K562 (cell line): ENCODE measurements around the gene FREM3.

Experiments used
- ATF6 ChIP-seq: sonication (generic); formaldehyde crosslinking; IDR thresholded peaks from 2 replicates; pipeline ENCODE4 v1.4.0; 2020; ENCODE audit warnings: mild to moderate bottlenecking, missing genetic modification reagents
- CEBPB ChIP-seq: fragments of 450-650 bp; IDR thresholded peaks from 2 replicates; pipeline ENCODE4 v1.6.1; 2016; ENCODE audit warnings: missing genetic modification characterization, missing compliant biosample characterization
- CTCF ChIP-seq, 3 experiments: IDR thresholded peaks in 2 of 3; conservative IDR thresholded peaks in 1 of 3; 2 replicates each; pipeline ENCODE4 v1.5.1; 2011 to 2012; ENCODE audit warnings: low read length in 3 of 3, mild to moderate bottlenecking in 3 of 3, control low read depth in 2 of 3, improper control_type of control experiment in 1 of 3, inconsistent platforms in 1 of 3, low read depth in 1 of 3, mixed read lengths in 1 of 3, moderate library complexity in 1 of 3; ENCODE audit not compliant: insufficient read depth in 2 of 3
- EHMT2 ChIP-seq: fragments of 450-650 bp; IDR thresholded peaks from 2 replicates; pipeline ENCODE4 v1.6.1; 2018; ENCODE audit warnings: antibody characterized with exemption
- EZH2 ChIP-seq: IDR thresholded peaks from 2 replicates; pipeline ENCODE4 v1.6.1; 2012; ENCODE audit warnings: low read depth, mild to moderate bottlenecking, inconsistent platforms, low read length, borderline replicate concordance
- JUN ChIP-seq, 2 experiments: sonication (generic) in 1 of 2; formaldehyde crosslinking in 1 of 2; IDR thresholded peaks; 2 replicates each; pipeline versions ENCODE4 v1.6.1 to v1.8.0; 2012 to 2022; ENCODE audit warnings: borderline replicate concordance in 2 of 2, mild to moderate bottlenecking in 2 of 2, improper control_type of control experiment in 1 of 2, low read depth in 1 of 2, low read length in 1 of 2, missing genetic modification reagents in 1 of 2
- MECOM ChIP-seq: fragments of 250-450 bp; sonication (Bioruptor Pico); IDR thresholded peaks from 2 replicates; pipeline ENCODE4 v1.8.0; 2022; ENCODE audit warnings: inconsistent platforms
- PHF21A ChIP-seq: fragments of 450-650 bp; IDR thresholded peaks from 2 replicates; pipeline ENCODE4 v1.6.1; 2017; ENCODE audit warnings: low read depth, borderline replicate concordance
- POLR2A ChIP-seq: fragments of 450-650 bp; conservative IDR thresholded peaks from 2 replicates; pipeline ENCODE4 v1.6.1; 2016
- SIN3A ChIP-seq, 2 experiments: fragments of 150-350 bp in 1 of 2; IDR thresholded peaks; 2 replicates each; pipeline ENCODE4 v1.6.1; 2011 to 2016; ENCODE audit warnings: borderline replicate concordance in 2 of 2, low read depth in 2 of 2, low read length in 2 of 2, mild to moderate bottlenecking in 2 of 2, moderate library complexity in 2 of 2; ENCODE audit not compliant: control insufficient read depth in 1 of 2
- SMAD3 ChIP-seq: fragments of 450-650 bp; formaldehyde crosslinking; conservative IDR thresholded peaks from 2 replicates; pipeline ENCODE4 v1.4.0; 2020; ENCODE audit warnings: mild to moderate bottlenecking
- SRF ChIP-seq, 2 experiments: fragments of 250-450, 450-650 bp in 1 of 2; sonication (Bioruptor Pico) in 1 of 2; sonication (generic) in 1 of 2; formaldehyde crosslinking; IDR thresholded peaks; 2 replicates each; pipeline versions ENCODE4 v1.5.0 to v1.5.1; 2020 to 2022; ENCODE audit warnings: mild to moderate bottlenecking in 1 of 2, missing genetic modification reagents in 1 of 2
- TF ChIP-seq, protein P1 (sequence below): sonication (generic); formaldehyde crosslinking; IDR thresholded peaks from 2 replicates; pipeline ENCODE4 v1.8.0; 2022; ENCODE audit warnings: missing genetic modification reagents, mild to moderate bottlenecking, moderate library complexity, borderline replicate concordance
- TF ChIP-seq, protein P2 (sequence below): sonication (generic); formaldehyde crosslinking; IDR thresholded peaks from 2 replicates; pipeline ENCODE4 v1.8.1; 2022; ENCODE audit warnings: missing genetic modification reagents

DNA sequence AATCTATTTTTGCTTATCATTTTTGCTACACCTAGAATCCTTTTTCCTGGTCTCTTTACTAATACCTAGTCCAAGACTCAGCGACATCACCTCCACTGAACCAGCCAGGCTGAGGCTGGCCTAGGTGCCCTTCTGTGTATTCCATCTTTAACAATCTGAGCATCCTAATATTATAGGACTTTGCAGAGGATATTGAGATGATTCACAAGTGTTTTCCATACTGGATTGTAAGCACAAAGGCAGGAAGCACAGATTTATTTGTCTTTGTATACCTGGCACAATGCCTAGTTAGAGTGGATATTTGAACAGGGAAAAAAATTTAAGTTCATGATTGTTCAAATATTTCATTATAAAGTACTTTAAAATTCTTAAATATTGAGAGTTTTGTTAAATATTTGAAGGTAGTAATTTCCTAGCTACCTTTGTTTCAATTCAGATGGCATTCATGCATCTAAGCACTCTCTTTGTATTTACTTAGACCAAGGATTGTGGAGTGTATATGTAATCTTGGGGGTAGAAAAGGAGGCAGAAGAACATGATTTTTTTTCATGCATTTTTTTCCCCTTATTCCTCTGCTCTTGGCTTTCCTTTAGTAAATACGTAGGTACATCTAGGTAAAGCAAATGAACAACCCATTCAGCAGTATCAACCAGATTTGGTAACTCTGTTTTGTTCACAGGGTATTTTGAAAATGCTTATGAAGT, 168.5 kb downstream of the FREM3 start:
- TF ChIP-seq MECOM (CRISPR knock-in tag) = no peak
- TF ChIP-seq CEBPB (tag) = no peak
- no peak for TF ChIP-seq SMAD3 (CRISPR knock-in tag)
- TF ChIP-seq, protein P1, sequence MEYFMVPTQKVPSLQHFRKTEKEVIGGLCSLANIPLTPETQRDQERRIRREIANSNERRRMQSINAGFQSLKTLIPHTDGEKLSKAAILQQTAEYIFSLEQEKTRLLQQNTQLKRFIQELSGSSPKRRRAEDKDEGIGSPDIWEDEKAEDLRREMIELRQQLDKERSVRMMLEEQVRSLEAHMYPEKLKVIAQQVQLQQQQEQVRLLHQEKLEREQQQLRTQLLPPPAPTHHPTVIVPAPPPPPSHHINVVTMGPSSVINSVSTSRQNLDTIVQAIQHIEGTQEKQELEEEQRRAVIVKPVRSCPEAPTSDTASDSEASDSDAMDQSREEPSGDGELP (CRISPR knock-in tag) = no peak
- TF ChIP-seq CTCF (IDR thresholded peaks at IDR 0.05 in 2 of 3, conservative IDR thresholded peaks at IDR 0.05 in 1 of 3; ENCODE audit: insufficient read depth in 2 of 3, low read depth in 1 of 3, low read length in 3 of 3) = no peak
- TF ChIP-seq SRF (CRISPR knock-in tag; IDR thresholded peaks at IDR 0.05) = no peak
- TF ChIP-seq, protein P2, sequence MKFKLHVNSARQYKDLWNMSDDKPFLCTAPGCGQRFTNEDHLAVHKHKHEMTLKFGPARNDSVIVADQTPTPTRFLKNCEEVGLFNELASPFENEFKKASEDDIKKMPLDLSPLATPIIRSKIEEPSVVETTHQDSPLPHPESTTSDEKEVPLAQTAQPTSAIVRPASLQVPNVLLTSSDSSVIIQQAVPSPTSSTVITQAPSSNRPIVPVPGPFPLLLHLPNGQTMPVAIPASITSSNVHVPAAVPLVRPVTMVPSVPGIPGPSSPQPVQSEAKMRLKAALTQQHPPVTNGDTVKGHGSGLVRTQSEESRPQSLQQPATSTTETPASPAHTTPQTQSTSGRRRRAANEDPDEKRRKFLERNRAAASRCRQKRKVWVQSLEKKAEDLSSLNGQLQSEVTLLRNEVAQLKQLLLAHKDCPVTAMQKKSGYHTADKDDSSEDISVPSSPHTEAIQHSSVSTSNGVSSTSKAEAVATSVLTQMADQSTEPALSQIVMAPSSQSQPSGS (CRISPR knock-in tag) = no peak
- no peak for TF ChIP-seq JUN (IDR thresholded peaks at IDR 0.05; ENCODE audit: borderline replicate concordance, low read depth, low read length)
- no peak for TF ChIP-seq JUN (CRISPR knock-in tag; IDR thresholded peaks at IDR 0.05; ENCODE audit: borderline replicate concordance)
- no peak for TF ChIP-seq EHMT2
- TF ChIP-seq POLR2A = no peak
- TF ChIP-seq SIN3A (IDR thresholded peaks at IDR 0.05; ENCODE audit: borderline replicate concordance in 2 of 2, control insufficient read depth in 1 of 2, low read depth in 2 of 2, low read length in 2 of 2) = no peak
- TF ChIP-seq EZH2 = no peak
- no peak for TF ChIP-seq ATF6 (CRISPR knock-in tag)
- no peak for TF ChIP-seq PHF21A
